GM23338 (cell line): ENCODE data around the gene GSN. TPM values are rescaled to one million over a fixed set of nuclear protein-coding genes. Genes with fewer than 3 reads are reported as not detected.

Experiments used
- ATAC-seq: fragments of 200-7000 bp; cut with Tn5 transposase; 3 replicates; pipeline ENCODE4 v1.9.1; 2020
- DNase-seq: peaks from one replicate; pipeline ENCODE4 v3.0.0-alpha.2; 2015; ENCODE audit warnings: low spot score
- H2AFZ ChIP-seq: fragments of 200-600 bp; sonication (generic); 2 replicates; pipeline ENCODE4 v1.8.0; 2016; ENCODE audit warnings: antibody characterized with exemption, mild to moderate bottlenecking, moderate library complexity
- H3F3A ChIP-seq: fragments of 200-600 bp; sonication (generic); replicated peaks from 2 replicates; pipeline ENCODE4 v1.8.0; 2017; ENCODE audit warnings: antibody characterized with exemption, mixed run types, low read depth
- H3K27ac ChIP-seq: fragments of 200-600 bp; sonication (generic); 2 replicates; pipeline ENCODE4 v1.6.1; 2016; ENCODE audit warnings: low read depth
- H3K27me3 ChIP-seq: fragments of 200-600 bp; sonication (generic); 2 replicates; pipeline ENCODE4 v1.8.0; 2016; ENCODE audit warnings: mild to moderate bottlenecking, mixed run types, moderate library complexity; ENCODE audit not compliant: insufficient read depth
- H3K36me3 ChIP-seq: fragments of 200-600 bp; sonication (generic); 2 replicates; pipeline ENCODE4 v1.8.0; 2016; ENCODE audit warnings: mild to moderate bottlenecking; ENCODE audit not compliant: insufficient read depth
- H3K4me1 ChIP-seq: fragments of 200-600 bp; sonication (generic); 2 replicates; pipeline ENCODE4 v1.8.0; 2016; ENCODE audit warnings: mild to moderate bottlenecking, moderate library complexity; ENCODE audit not compliant: insufficient read depth
- H3K4me2 ChIP-seq: fragments of 200-600 bp; sonication (generic); 2 replicates; pipeline ENCODE4 v1.7.1; 2017; ENCODE audit warnings: mixed run types
- H3K4me3 ChIP-seq: fragments of 200-600 bp; sonication (generic); 2 replicates; pipeline ENCODE4 v1.6.1; 2016; ENCODE audit warnings: mixed run types
- H3K79me2 ChIP-seq: fragments of 200-600 bp; sonication (generic); replicated peaks from 2 replicates; pipeline ENCODE4 v1.8.0; 2017; ENCODE audit warnings: mild to moderate bottlenecking; ENCODE audit not compliant: insufficient read depth
- H3K9me2 ChIP-seq: fragments of 200-600 bp; sonication (generic); 2 replicates; pipeline ENCODE4 v1.8.0; 2017; ENCODE audit not compliant: insufficient read depth
- H4K20me1 ChIP-seq: fragments of 200-600 bp; sonication (generic); replicated peaks from 2 replicates; pipeline ENCODE4 v1.8.0; 2017; ENCODE audit warnings: mild to moderate bottlenecking; ENCODE audit not compliant: insufficient read depth
- H3K27ac Mint-ChIP-seq: 2 replicates; pipeline ENCODE4 v1.8.0; 2020; ENCODE audit warnings: inconsistent platforms, mild to moderate bottlenecking, moderate library complexity, mixed read lengths
- H3K27me3 Mint-ChIP-seq: 3 replicates; pipeline ENCODE4 v1.8.0; 2022; ENCODE audit warnings: low read depth, mild to moderate bottlenecking, moderate library complexity, mixed read lengths, inconsistent platforms; ENCODE audit not compliant: insufficient read depth, poor library complexity
- H3K36me3 Mint-ChIP-seq: 3 replicates; pipeline ENCODE4 v1.8.0; 2021; ENCODE audit warnings: low read depth, mild to moderate bottlenecking, inconsistent platforms, moderate library complexity, mixed read lengths
- H3K4me1 Mint-ChIP-seq: 3 replicates; pipeline ENCODE4 v1.8.0; 2020; ENCODE audit warnings: mild to moderate bottlenecking, inconsistent platforms, mixed read lengths
- H3K4me3 Mint-ChIP-seq: 3 replicates; pipeline ENCODE4 v1.8.0; 2021; ENCODE audit warnings: moderate library complexity, mild to moderate bottlenecking, inconsistent platforms, mixed read lengths
- H3K9me3 Mint-ChIP-seq: 3 replicates; pipeline ENCODE4 v1.8.0; 2020; ENCODE audit warnings: moderate library complexity, mild to moderate bottlenecking, inconsistent platforms, mixed read lengths
- CREB1 ChIP-seq: fragments of 250-450 bp; sonication (Bioruptor Pico); IDR thresholded peaks from 2 replicates; pipeline ENCODE4 v1.5.0; 2020; ENCODE audit warnings: low read depth, mild to moderate bottlenecking, moderate library complexity
- EZH2 ChIP-seq: fragments of 200-600 bp; sonication (generic); IDR thresholded peaks from one replicate; pipeline ENCODE4 v1.8.0; 2017; ENCODE audit warnings: antibody characterized with exemption, mild to moderate bottlenecking, low read depth; ENCODE audit not compliant: unreplicated experiment
- EZH2phosphoT487 ChIP-seq: fragments of 200-600 bp; sonication (generic); IDR thresholded peaks from one replicate; pipeline ENCODE4 v1.8.1; 2018; ENCODE audit warnings: antibody characterized with exemption; ENCODE audit not compliant: unreplicated experiment
- NANOG ChIP-seq: IDR thresholded peaks from 2 replicates; pipeline ENCODE4 v1.6.1; 2016; ENCODE audit warnings: antibody characterized with exemption, borderline replicate concordance
- STAT1 ChIP-seq: IDR thresholded peaks from one replicate; pipeline ENCODE4 v1.6.1; 2016; ENCODE audit warnings: antibody characterized with exemption; ENCODE audit not compliant: unreplicated experiment
- ZNF114 ChIP-seq: fragments of 250-450 bp; sonication (Bioruptor Pico); IDR thresholded peaks from 2 replicates; pipeline ENCODE4 v1.5.0; 2020; ENCODE audit warnings: mild to moderate bottlenecking, moderate library complexity
- polyA plus RNA-seq: library from polyadenylated mRNA; unstranded; fragments of >200 nt; fragmentation: Nextera tagmentation; extraction: Ambion mirVana; gene quantifications from 2 replicates; pipeline ENCODE4 v1.2.1, GENCODE V29; 2016
- total RNA-seq: library from RNA; depleted of rRNA; stranded (reverse); fragments of >200 nt; shearing (Covaris generic); gene quantifications from 2 replicates; pipeline ENCODE4 v1.2.3, GENCODE V29; 2014
- TF ChIP-seq, protein P1 (sequence below), 2 experiments: fragments of 200-600 bp in 1 of 2; sonication (generic) in 1 of 2; conservative IDR thresholded peaks; 2 replicates each; pipeline versions ENCODE4 v1.5.1 to v1.6.1; 2016 to 2017; ENCODE audit warnings: antibody characterized with exemption in 2 of 2, low read depth in 2 of 2, mild to moderate bottlenecking in 2 of 2, moderate library complexity in 1 of 2
- TF ChIP-seq, protein P2 (sequence below): fragments of 250-450 bp; sonication (Bioruptor Pico); IDR thresholded peaks from 2 replicates; pipeline ENCODE4 v1.5.0; 2020; ENCODE audit warnings: mild to moderate bottlenecking, moderate library complexity

Gene GSN
- total and polyA plus RNA-seq, 2 experiments from 2014 or later: 30.2 to 85.7 TPM

DNA sequence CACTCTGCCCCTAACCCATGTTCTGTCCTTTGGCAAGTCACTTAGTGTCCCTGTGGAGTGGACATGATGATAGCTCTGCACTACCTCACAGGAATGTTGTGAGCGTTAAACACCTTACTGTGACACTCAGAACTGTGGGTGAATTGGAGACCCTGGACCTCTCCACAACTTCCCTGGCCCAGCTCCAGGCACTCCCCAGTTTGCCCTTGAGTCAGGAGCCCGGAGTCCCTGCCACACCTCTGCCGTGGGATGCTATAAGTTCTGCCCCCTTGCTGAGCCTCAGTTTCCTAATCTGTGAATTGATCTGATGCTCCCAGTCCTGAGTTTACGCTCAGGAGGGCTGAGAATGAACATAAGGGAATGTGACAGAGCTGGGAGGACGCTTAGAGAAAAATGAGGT lies 34.4 kb downstream of the GSN start:
- Histone ChIP-seq H4K20me1 (no peaks in the 10 kb centered on the region; the same call in 1 of the 2 replicates), H2AFZ (no peak overlapping the region), H3K36me3 (no peaks in the 10 kb centered on the region), H3K4me3 (no peak overlapping the region), H3K27me3 (peaks cover 26% of the 10 kb centered on the region), H3K4me1 (peaks cover 22% of the 10 kb centered on the region), H3K4me2 (no peak overlapping the region), H3K79me2 (no peaks in the 10 kb centered on the region), H3K9me2 (no peaks in the 10 kb centered on the region), H3F3A (0 out of 2 replicates have a peak, but pooled peaks cover 8% of the 10 kb centered on the region), H3K27ac (no peak overlapping the region)
- H3K27me3 Mint-ChIP-seq: peaks cover 14% of the 10 kb centered on the region
- ATAC-seq (no peak), DNase-seq (no peak)
- no peaks in the 10 kb centered on the region for H3K9me3 Mint-ChIP-seq
- H3K4me3 Mint-ChIP-seq: no peak overlapping the region
- H3K27ac Mint-ChIP-seq: no peak overlapping the region
- peaks cover 29% of the 10 kb centered on the region for H3K4me1 Mint-ChIP-seq
- TF ChIP-seq EZH2phosphoT487: no peak
- TF ChIP-seq, protein P1, sequence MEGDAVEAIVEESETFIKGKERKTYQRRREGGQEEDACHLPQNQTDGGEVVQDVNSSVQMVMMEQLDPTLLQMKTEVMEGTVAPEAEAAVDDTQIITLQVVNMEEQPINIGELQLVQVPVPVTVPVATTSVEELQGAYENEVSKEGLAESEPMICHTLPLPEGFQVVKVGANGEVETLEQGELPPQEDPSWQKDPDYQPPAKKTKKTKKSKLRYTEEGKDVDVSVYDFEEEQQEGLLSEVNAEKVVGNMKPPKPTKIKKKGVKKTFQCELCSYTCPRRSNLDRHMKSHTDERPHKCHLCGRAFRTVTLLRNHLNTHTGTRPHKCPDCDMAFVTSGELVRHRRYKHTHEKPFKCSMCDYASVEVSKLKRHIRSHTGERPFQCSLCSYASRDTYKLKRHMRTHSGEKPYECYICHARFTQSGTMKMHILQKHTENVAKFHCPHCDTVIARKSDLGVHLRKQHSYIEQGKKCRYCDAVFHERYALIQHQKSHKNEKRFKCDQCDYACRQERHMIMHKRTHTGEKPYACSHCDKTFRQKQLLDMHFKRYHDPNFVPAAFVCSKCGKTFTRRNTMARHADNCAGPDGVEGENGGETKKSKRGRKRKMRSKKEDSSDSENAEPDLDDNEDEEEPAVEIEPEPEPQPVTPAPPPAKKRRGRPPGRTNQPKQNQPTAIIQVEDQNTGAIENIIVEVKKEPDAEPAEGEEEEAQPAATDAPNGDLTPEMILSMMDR (conservative IDR thresholded peaks at IDR 0.05; ENCODE audit: low read depth in 2 of 2): no peak
- TF ChIP-seq NANOG: no peak
- TF ChIP-seq EZH2: no peak
- no peak for TF ChIP-seq CREB1 (CRISPR knock-in tag)
- TF ChIP-seq, protein P2, sequence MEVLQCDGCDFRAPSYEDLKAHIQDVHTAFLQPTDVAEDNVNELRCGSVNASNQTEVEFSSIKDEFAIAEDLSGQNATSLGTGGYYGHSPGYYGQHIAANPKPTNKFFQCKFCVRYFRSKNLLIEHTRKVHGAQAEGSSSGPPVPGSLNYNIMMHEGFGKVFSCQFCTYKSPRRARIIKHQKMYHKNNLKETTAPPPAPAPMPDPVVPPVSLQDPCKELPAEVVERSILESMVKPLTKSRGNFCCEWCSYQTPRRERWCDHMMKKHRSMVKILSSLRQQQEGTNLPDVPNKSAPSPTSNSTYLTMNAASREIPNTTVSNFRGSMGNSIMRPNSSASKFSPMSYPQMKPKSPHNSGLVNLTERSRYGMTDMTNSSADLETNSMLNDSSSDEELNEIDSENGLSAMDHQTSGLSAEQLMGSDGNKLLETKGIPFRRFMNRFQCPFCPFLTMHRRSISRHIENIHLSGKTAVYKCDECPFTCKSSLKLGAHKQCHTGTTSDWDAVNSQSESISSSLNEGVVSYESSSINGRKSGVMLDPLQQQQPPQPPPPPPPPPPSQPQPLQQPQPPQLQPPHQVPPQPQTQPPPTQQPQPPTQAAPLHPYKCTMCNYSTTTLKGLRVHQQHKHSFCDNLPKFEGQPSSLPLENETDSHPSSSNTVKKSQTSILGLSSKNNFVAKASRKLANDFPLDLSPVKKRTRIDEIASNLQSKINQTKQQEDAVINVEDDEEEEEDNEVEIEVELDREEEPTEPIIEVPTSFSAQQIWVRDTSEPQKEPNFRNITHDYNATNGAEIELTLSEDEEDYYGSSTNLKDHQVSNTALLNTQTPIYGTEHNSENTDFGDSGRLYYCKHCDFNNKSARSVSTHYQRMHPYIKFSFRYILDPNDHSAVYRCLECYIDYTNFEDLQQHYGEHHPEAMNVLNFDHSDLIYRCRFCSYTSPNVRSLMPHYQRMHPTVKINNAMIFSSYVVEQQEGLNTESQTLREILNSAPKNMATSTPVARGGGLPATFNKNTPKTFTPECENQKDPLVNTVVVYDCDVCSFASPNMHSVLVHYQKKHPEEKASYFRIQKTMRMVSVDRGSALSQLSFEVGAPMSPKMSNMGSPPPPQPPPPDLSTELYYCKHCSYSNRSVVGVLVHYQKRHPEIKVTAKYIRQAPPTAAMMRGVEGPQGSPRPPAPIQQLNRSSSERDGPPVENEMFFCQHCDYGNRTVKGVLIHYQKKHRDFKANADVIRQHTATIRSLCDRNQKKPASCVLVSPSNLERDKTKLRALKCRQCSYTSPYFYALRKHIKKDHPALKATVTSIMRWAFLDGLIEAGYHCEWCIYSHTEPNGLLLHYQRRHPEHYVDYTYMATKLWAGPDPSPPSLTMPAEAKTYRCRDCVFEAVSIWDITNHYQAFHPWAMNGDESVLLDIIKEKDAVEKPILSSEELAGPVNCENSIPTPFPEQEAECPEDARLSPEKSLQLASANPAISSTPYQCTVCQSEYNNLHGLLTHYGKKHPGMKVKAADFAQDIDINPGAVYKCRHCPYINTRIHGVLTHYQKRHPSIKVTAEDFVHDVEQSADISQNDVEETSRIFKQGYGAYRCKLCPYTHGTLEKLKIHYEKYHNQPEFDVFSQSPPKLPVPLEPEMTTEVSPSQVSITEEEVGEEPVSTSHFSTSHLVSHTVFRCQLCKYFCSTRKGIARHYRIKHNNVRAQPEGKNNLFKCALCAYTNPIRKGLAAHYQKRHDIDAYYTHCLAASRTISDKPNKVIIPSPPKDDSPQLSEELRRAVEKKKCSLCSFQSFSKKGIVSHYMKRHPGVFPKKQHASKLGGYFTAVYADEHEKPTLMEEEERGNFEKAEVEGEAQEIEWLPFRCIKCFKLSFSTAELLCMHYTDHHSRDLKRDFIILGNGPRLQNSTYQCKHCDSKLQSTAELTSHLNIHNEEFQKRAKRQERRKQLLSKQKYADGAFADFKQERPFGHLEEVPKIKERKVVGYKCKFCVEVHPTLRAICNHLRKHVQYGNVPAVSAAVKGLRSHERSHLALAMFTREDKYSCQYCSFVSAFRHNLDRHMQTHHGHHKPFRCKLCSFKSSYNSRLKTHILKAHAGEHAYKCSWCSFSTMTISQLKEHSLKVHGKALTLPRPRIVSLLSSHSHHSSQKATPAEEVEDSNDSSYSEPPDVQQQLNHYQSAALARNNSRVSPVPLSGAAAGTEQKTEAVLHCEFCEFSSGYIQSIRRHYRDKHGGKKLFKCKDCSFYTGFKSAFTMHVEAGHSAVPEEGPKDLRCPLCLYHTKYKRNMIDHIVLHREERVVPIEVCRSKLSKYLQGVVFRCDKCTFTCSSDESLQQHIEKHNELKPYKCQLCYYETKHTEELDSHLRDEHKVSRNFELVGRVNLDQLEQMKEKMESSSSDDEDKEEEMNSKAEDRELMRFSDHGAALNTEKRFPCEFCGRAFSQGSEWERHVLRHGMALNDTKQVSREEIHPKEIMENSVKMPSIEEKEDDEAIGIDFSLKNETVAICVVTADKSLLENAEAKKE: no peak
- TF ChIP-seq ZNF114 (CRISPR knock-in tag): no peak
- no peak for TF ChIP-seq STAT1
- peaks cover 3% of the 10 kb centered on the region; the same call in 1 of the 3 replicates for H3K36me3 Mint-ChIP-seq
